M059J (cell line): Measurements from ENCODE around the gene ZSWIM6. TPM values are rescaled to one million over a fixed set of nuclear protein-coding genes. Genes with fewer than 3 reads are reported as not detected.

Source experiments
- DNase-seq: peaks from one replicate; pipeline ENCODE4 v3.0.0-alpha.2; 2012; ENCODE audit warnings: low read depth
- total RNA-seq: library from RNA; depleted of rRNA; stranded (reverse); fragments of >200 nt; shearing (Covaris generic); gene quantifications from 2 replicates; pipeline ENCODE4 v1.2.3, GENCODE V29; 2014

ZSWIM6 gene
- total RNA-seq, 1 experiment from 2014 or later: 10.9 TPM

DNA sequence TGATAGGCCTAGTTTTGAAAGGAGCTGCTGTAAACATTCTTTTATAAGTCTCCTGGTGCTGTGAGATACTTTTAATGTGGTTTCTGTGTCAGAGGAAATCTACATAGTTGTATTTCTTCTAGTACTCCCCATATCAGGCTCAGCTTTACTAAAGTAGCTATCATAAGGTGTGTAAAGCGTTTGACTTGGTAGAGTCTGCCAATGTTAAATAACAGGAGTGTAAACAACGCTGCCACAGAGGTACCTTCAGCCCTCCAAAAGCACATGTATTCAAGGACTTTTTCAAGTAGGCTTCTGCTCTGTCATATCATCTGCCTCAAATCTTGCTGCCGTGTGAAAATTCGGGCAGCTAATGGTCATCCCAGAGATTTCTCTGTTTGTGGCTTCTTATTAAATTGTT, 142.7 kb downstream of the ZSWIM6 start:
- no peak for DNase-seq

DNA sequence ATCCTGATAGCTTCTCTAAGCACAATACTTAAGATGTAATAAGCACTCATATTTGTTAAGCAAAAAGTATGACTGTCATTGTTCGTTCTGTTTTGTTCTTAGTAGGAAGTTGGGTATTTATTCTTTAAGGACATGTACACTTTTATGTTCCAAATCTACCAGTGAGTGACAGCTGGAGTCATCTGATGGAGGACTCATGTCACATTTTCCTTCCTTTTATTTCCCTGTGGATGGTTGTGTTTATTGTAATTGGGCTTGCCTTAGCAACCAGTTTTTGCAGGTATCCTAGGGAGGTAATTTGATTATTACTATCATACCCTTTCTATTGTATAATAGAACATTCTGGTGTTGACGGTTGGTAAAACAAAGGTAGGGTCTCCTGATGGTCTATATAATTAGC, 145.7 kb downstream of the ZSWIM6 start:
- no peak for DNase-seq

DNA sequence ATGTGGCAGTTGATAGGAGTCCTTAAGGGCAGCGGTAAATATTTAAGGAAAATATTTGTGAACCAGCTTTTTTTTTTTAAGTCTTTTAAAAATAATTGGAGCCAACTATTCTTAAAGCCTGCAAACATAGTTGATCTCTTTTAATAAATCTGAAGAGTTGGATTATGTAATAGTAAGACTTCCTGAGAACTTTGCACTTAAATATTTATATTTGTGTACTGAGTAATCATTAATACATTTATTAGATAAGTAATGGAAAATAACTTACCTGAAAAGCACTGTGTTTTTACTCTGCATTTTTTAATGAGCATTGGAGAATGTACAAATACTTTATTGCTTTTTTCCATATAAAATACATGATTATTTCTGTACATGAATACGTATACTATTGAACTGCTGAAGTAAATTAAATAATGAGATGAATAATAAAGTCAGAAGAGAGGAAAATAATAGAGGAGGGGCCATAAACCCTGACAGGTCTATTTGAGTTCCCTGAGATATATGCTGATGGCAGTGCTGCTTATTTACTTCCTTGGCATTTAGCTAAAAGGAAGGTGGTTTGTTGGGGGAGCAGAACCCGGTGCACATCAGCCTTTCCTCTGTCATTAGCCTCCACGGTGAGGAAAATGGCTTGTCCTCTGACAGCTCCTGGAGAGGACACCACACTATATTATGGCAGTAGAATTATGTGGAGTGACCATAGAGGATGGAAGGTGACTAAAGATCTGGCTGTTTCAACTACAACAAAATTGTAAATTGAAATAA, 148.0 kb downstream of the ZSWIM6 start:
- DNase-seq: no peak

DNA sequence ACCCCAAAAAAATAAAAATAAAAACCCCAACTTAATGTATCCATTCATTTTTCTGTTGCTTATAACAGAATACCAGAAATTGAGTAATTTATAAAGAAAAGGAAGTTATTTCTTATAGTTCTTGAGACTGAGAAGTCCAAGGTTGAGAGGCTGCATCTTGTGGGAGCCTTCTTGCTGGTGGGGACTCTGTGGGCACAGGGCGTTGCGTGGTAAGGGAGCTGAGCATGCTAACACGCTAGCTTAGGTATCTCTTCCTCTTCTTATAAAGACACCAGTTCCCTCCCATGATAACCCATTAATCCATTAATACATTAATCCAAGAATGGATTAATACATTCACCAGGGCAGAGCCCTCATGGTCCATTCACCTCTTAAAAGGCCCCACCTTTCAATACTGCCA, 150.9 kb downstream of the ZSWIM6 start:
- no peak for DNase-seq

DNA sequence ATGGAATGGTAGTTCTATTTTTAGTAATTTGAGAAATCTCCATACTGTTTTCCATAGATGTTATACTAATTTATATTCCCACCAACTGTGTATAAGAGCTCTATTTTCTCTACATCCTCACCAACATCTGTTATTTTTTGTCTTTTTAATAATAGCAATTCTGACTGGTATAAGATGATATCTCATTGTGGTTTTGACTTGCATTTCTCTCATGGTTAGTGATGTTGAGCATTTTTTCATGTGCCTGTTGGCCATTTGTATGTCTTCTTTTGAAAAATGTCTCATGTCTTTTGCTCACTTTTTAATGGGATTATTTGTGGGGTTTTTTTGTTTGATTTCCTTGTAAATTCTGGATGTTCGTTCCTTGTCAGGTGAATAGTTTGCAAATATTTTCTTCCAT, 154.4 kb downstream of the ZSWIM6 start:
- DNase-seq: peak; percentile 25

DNA sequence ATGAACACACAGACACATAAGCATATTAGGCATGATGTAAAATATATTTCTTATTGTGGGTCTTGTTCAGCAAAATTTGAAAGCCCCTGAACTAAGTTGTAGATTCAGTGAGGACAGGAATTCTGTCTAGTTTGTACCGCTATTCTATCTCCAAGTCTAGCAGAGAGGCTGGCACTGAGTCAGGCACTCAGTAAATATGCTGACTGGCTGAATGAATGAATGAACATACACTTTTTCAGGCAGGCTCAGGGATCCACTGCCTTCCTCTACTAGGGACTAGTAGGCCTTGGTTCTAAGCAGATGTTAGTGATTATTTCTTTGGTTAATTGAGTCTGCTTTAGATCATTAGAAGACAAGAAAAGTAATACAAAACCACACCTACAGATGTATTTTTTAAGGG, 157.5 kb downstream of the ZSWIM6 start:
- no peak for DNase-seq

DNA sequence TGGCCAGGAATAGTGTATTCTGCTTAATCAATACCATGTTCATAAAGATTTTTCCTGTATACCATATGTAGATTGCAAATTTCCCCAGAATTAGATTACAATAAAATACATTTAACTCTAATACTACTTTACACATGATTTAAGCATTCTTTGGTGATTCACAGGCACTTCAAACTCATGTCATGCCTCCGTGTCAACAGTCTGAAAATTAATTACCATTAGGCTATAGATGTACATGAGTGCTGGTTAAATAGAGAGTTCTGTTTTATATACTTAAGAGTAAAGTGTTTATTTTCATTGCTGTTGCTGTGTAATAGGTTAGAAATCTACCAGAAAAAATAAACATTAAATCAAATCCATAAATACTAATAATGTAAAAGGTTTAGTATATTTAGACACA, 159.8 kb downstream of the ZSWIM6 start:
- DNase-seq: no peak

DNA sequence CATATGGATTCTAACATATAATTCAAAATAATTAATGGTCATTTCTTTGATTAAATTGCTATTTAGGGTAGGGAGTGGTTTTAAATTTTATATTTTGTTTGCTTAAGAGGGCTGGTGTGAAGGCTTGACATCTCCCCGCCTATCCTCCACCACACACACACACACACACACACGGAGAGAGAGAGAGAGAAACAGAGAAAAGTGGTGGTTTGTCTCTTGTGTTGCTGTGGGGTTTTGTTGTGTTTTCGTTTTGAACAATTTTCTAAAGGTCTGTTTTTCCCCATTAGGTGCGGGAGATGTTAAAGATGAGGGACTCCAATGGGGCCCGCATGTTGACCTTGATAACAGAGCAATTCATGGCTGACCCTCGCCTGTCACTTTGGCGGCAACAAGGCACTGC, 161.9 kb downstream of the ZSWIM6 start:
- DNase-seq: no peak

DNA sequence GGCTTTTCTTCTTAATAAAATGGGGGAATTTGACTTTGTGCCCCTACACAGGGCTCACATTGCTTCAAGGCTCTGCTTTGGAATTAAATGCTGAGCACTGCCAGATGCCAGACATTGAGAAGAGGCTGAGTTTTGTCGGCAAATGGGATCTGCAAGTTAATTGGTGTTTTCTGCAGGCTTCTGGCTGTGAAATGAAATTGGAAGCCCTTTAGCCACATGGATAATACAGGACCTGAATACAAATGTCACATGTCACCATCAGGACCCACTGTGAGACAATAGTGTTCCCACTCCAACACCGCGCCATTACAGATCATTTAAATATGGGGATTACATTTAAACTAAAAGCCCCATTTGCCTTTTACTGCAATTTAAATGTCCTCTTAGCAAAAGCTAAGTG, 164.4 kb downstream of the ZSWIM6 start:
- no peak for DNase-seq

DNA sequence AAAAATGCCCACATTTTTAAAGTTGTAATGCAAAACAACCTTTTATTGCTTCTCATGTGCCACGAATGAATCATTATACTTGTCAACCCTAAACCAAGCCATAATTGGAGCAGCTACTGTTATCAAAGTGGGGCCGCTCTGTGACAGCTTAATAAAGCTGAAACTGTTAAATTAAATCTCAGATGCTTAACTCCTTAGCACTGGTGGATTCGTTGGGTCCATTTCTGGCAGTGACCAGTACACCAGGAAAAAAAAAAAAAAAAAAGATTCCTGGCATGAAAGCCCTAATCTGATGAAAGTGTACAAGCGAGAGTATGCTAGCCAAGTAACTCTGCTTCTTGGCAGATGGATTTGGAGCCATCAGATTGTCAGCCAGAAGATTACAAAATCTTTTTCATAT, 164.8 kb downstream of the ZSWIM6 start:
- DNase-seq: peak; percentile 2

DNA sequence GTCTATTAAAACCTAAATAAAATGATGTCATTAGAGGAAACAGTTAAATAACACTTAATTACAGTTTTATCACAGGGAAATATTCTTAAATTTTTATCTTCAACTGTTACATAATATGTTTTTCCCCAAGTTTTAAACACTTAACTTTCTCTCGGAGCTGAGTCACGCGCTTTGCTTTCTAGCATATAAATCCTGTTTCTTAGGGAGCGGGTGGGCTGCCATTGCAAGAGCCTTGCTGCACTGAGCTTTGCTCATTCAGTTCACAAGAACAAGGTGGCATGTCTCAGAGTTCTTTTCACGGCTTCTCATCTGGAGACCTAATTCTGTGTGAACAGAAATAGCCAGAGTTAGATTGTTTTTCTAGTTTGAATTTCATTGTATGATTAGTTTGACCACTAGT, 166.1 kb downstream of the ZSWIM6 start:
- DNase-seq: no peak

DNA sequence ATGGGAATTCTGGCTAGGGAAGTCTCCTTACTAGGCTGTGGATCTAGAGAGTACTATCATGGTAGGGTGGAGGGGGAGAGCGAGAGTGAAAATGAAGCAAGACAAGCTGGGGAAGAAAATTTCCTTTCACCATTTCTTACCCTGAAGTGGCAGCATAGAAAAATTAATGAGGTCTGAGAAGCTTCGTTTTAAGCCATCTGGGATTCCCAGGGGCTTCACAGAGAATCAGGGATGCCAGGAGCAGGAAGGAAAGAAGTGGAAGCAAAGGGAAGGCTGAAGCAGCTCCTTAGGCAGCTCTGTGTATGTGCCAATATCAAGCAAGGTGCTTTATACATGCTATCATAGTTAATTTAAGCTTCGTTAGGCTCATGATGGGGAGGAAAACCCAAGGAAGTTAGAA, 169.9 kb downstream of the ZSWIM6 start:
- DNase-seq: no peak

DNA sequence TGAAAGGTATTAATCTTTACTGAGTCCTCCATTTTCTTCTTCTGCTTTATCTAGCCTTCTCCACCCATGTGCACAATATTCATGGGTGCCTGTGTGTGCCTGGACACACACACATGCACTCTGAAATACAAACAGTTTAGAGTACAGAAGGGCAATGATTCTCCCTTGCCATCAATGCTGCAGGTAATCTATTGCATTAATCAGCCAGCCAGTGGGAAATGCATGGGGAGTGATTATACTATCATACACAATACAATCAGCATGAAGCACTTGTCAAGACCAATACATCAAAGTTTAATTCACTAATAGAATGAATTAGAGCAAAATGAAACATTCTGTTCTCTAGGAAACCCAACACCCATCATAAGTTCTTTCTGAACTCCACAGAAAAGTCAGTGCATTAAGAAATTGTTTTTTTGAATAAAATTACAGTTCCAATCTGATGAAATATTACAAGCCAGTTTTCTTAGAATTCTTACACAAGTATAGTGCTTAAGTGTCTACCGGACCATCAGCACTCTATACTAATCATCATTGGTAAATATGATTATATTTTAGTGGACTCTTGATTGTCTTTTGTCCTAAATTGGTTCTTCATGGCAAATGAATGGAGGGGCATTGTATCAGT, 172.2 kb downstream of the ZSWIM6 start:
- no peak for DNase-seq

DNA sequence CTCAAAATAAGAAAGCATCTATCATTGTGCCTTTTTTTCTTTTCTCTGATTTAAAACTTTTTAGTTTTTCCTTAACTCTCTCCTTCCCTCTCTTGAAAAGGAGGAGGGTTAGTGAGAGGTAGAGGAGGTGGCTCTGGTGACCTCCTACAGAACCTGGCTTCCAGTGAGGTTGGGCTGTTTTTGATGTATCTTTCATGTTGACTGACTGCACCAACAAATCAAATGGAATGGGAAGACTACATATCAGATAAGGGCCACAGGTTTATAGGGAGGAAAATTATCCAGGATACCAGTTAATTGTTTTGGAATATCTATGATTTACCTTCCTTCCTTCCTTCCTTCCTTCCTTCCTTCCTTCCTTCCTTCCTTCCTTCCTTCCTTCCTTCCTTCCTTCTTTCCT, 173.2 kb downstream of the ZSWIM6 start:
- no peak for DNase-seq

DNA sequence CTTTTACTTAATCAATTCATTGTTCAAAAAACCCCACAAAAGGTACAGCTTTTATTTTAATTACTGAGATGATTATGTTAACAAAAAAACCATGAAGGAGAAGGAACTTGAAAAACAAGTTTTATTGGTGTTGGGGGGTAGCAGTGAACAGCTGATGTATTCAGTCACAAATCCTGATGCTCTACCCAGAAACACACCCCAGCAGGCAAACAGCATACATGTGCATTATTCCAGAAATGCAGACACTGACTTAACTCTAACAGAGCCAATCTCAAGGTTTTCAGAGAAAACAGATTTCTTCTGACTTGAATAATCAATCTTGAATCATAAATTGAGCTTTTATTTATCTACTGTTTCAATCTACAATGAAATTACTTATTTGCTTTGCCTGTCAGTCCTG, 175.2 kb downstream of the ZSWIM6 start:
- no peak for DNase-seq

DNA sequence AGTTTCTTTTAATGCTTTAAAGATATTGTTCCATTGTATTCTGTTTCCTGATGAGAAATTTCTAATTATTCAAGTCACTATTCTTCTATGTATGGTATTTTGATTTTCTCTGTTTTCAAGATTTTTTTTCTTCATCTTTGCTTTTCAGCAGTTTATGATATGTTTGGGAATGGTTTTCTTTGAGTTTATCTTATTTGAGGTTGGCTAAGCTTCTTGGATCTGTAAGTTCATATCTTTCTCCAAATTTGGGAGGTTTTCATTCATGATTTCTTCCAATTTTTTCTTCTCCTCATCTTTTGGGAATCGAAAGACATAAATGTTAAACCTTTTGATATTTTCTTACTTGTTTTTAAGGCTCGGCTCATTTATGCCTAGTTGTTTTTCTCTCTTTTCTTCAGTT, 184.9 kb downstream of the ZSWIM6 start:
- DNase-seq: no peak

DNA sequence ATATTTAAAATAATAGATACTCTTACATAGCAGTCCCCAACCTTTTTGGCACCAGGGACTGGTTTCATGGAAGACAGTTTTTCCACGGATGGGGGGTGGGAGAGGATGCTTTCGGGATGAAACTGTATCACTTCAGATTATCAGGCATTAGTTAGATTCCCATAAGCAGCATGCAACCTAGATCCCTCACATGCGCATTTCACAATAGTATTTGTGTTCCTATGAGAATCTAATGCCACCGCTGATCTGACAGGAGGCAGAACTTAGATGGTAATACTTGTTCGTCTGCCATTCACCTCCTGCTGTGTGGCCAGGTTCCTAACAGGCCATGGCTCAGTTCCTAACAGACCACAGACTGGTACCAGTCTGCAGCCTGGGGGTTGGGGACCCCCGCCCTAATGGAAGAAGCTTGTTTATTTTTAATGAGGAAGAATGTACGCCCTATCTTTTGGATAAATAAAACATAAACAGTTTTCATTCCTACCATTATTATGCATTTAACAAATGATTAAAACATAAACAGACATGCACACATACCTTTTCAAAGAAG, 187.7 kb downstream of the ZSWIM6 start:
- DNase-seq: no peak

DNA sequence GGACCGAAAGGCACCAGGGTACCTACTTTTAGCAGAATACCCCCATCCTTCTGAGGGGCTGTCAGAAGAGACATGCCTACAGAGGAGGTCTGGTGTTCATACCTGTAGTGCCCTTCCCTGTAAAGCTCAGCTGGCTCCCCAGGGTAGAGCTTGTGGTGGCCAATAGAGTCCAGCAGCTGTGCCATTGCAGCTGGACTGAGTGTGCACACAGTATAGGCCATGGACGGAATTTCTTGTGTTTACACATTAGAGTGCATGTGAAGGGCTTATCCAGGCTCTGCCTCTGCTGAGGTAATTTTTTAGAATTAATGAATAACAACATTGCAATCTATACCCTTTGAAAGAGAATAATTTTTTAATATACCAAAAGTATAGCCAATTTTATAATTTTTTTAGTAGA, 191.0 kb downstream of the ZSWIM6 start:
- DNase-seq: no peak

DNA sequence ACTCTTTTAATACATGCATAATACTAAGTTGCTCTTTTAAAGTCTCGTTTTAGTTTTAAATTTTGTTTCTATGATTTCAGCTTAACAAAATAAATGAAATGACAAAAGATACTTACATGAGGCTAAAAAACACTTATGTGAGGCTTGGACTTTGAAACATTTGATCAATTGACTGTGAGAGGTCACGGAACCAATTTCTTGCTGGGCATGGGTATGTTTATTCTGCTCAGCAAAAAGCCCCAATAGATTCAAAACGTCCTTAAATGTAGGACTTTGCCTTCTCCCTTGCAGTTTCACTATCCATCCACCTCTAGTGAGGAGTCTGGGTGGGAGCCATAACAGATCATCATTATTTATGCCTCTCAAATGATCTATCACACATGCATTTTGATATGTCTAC, 191.9 kb downstream of the ZSWIM6 start:
- DNase-seq: no peak

DNA sequence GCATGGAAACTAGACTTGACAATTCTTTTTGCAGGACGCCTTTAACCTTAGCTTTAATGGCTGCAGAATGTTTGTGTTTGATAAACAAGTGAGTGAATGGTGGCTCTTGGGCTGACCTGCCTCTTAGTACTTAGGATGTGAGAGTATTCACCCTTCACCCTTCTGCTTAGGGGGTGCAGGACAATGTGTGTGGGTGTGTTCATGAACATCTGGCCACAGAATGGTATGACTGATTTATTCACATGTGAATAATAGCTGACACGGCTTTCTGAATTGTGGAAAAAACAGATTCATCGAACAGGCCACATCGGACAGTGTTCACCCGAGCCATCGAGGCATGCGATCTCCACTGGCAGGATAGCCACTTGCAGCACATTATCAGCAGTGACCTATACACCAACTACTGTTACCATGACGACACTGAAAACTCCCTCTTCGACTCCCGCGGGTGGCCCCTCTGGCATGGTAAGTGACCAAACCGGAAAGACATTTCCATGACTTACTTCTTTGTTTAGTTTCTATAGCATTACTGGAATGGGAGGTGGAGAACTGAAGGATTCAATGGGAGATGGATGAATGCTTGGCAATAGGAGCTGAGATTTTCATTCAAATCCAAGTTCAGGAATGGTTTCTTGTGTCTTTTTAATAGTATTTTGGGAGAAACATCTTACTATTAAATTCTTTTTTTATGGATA, 193.6 kb downstream of the ZSWIM6 start:
- peak; percentile 5 for DNase-seq

DNA sequence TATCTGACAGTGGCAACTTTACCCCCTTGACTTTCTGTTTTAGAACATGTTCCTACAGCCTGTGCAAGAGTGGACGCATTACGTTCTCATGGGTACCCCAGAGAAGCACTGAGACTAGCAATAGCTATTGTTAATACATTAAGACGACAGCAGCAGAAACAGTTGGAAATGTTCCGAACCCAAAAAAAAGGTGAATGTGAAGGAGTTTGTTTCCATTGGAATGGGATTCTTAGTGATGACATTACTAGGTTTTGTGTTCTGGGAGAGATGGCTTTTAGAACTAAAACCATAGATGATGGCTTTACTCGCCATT, 194.1 kb downstream of the ZSWIM6 start:
- no peak for DNase-seq

DNA sequence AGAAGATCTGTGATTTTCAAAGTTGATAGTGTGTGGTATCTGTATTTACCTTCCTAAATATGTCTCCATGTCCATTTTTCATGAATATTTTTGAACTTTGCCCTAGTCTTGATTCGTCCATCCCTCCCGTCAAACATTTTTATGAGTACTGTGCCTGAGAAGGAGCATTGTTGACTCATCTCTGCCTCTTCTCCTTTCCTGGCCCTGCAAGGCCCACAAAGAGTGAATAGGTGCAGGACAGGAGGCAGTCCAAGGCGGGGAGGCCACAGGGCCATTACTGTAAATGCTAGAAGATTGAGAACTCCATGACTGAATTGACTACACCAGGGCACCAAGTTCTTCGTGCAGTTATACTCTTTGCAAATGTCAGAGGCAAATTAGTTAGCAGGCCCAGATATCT, 200.9 kb downstream of the ZSWIM6 start:
- DNase-seq: no peak
